Colonic mucosa (tissue), 4 donors: Measurements from ENCODE around the gene CEP89. TPM values are rescaled to one million over a fixed set of nuclear protein-coding genes. Genes with fewer than 3 reads are reported as not detected.

Experiments used
- DNase-seq: peaks from one replicate; pipeline ENCODE4 v3.0.0-alpha.2; 2020
- H3K27ac ChIP-seq: fragments of 200-600 bp; one replicate; pipeline ENCODE4 v1.8.0; 2021
- H3K27me3 ChIP-seq: fragments of 200-600 bp; one replicate; pipeline ENCODE4 v1.8.0; 2021
- H3K36me3 ChIP-seq: fragments of 200-600 bp; one replicate; pipeline ENCODE4 v1.8.0; 2021
- H3K4me1 ChIP-seq: fragments of 200-600 bp; one replicate; pipeline ENCODE4 v1.8.0; 2021; ENCODE audit warnings: mild to moderate bottlenecking
- H3K4me3 ChIP-seq: fragments of 200-600 bp; one replicate; pipeline ENCODE4 v1.8.0; 2021
- H3K9ac ChIP-seq, 2 donors: one replicate each; pipeline ENCODE4 v1.7.0; 2013; ENCODE audit warnings: control low read depth in 2 of 2, low read depth in 2 of 2, low read length in 2 of 2
- H3K9me3 ChIP-seq: fragments of 200-600 bp; one replicate; pipeline ENCODE4 v1.8.0; 2021
- intact Hi-C: fragments of 100-400 bp; cut with DNase I; formaldehyde crosslinking; loops from one replicate; pipeline ENCODE4 v1.14.1; 2022
- total RNA-seq, 2 donors: library from RNA; stranded (reverse); fragmentation: NEBNext Ultra II Directional in 1 of 2; extraction: Animal tissue kit (Norgen Biotek cat#: 25700) in 1 of 2; gene quantifications; one replicate each; pipeline ENCODE4 v1.2.1, GENCODE V29; 2021
- TF ChIP-seq, protein P1 (sequence below): fragments of 200-600 bp; IDR thresholded peaks from one replicate; pipeline ENCODE4 v1.8.0; 2022; ENCODE audit warnings: antibody characterized with exemption, mild to moderate bottlenecking
- donor health status: healthy.
- donor health status: DM: no; HTN: no; CAD: no.
- donor health status: DM: no; HTN: no; CAD: no.

Gene CEP89
- total RNA-seq, 2 donors from 2014 or later, result 15.3 to 16.6 TPM

DNA sequence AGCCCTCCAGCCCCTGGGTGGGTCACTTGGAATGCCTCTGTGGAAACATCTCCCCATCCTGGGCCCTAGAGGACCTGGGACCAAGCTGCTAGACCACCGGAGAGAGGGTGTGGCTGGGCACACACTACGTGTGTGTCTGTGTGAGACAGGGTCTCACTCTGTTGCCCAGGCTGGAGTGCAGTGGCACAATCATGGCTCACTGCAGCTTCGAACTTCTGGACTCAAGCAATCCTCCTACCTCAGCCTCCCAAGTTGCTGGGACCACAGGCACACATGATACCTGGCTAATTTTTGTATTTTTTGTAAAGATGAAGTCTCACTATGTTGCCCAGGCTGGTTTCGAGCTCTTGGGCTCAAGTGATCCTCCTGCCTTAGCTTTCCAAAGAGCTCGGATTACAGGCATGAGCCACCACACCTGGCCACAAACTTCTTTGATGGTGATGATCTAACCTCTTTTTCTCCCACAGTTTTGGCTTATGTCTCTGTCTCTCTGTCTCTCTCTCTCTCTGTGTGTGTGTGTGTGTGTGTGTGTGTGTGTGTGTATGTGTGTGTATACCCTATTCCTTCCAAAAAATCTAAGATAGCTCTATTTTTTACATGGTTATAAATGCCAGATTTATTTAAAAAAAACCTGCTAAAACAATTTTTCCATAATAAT, 70.1 kb downstream of the CEP89 start:
- no peaks in the 10 kb centered on the region for H3K4me1 ChIP-seq
- no peaks in the 10 kb centered on the region for H3K9me3 ChIP-seq
- intact Hi-C loops, result no loop called here
- TF ChIP-seq, protein P1, sequence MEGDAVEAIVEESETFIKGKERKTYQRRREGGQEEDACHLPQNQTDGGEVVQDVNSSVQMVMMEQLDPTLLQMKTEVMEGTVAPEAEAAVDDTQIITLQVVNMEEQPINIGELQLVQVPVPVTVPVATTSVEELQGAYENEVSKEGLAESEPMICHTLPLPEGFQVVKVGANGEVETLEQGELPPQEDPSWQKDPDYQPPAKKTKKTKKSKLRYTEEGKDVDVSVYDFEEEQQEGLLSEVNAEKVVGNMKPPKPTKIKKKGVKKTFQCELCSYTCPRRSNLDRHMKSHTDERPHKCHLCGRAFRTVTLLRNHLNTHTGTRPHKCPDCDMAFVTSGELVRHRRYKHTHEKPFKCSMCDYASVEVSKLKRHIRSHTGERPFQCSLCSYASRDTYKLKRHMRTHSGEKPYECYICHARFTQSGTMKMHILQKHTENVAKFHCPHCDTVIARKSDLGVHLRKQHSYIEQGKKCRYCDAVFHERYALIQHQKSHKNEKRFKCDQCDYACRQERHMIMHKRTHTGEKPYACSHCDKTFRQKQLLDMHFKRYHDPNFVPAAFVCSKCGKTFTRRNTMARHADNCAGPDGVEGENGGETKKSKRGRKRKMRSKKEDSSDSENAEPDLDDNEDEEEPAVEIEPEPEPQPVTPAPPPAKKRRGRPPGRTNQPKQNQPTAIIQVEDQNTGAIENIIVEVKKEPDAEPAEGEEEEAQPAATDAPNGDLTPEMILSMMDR, result no peak
- H3K27me3 ChIP-seq, result no peaks in the 10 kb centered on the region
- no peak for DNase-seq
- no peak overlapping the region for H3K27ac ChIP-seq
- no peaks in the 10 kb centered on the region for H3K36me3 ChIP-seq
- H3K9ac ChIP-seq, result no peak overlapping the region
- H3K4me3 ChIP-seq, result no peak overlapping the region

DNA sequence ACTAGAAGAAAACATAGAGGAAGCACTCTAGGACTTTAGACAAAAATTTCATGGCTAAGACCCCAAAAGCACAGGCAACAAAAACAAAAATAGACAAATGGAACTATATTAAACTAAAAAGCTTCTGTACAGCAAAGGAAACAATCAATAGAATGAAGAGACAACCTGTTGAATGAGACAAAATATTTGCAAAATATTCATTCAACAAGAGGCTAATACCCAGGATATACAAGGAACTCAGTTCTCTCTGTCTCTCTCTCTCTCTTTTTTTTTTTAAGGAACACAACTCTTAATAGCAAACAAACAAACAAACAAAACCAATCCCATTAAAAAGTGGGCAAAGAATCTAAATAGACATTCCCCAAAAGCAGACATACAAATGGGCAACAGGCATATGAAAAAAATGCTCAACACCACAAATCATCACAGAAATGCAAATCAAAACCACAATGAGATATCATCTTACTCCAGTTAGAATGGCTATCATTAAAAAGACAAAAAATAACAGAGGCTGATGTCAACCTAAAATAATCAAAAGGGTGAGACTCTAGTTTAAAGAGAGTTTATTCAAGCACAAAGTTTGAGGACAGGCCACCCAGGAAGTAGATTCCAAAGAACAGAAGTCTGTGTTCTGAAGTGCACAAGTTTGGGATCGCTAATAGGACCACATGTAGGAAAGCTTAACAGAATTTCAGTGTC, 75.1 kb downstream of the CEP89 start:
- H3K9ac ChIP-seq, result no peak overlapping the region
- intact Hi-C loops, result no loop called here
- H3K4me1 ChIP-seq, result no peaks in the 10 kb centered on the region
- no peak overlapping the region for H3K27ac ChIP-seq
- no peaks in the 10 kb centered on the region for H3K36me3 ChIP-seq
- TF ChIP-seq, protein P1, result no peak
- H3K9me3 ChIP-seq, result no peaks in the 10 kb centered on the region
- H3K27me3 ChIP-seq, result no peaks in the 10 kb centered on the region
- DNase-seq, result no peak
- no peak overlapping the region for H3K4me3 ChIP-seq

DNA sequence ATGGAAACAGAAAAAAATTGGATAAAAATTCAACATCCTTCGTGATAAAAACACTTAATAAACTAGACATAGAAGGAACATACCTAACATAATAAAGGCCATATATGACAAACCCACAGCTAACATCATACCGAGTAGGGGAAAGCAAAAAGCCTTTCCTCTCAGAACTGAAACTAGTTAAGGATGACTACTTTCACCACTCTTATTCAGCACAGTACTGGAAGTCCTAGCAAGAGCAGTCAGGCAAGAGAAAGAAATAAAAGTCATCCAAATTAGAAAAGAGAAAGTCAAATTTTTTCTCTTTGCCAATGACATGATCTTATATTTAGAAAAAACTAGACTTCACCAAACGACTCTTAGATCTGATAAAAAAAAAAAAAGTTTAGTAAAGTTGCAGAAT, 76.4 kb downstream of the CEP89 start:
- Histone ChIP-seq H3K4me3 (no peak overlapping the region), H3K36me3 (no peaks in the 10 kb centered on the region), H3K4me1 (no peaks in the 10 kb centered on the region), H3K27me3 (no peaks in the 10 kb centered on the region), H3K9me3 (no peaks in the 10 kb centered on the region), H3K27ac (no peak overlapping the region), H3K9ac (no peak overlapping the region)
- intact Hi-C loops, result no loop called here
- DNase-seq, result no peak
- TF ChIP-seq, protein P1, result no peak

DNA sequence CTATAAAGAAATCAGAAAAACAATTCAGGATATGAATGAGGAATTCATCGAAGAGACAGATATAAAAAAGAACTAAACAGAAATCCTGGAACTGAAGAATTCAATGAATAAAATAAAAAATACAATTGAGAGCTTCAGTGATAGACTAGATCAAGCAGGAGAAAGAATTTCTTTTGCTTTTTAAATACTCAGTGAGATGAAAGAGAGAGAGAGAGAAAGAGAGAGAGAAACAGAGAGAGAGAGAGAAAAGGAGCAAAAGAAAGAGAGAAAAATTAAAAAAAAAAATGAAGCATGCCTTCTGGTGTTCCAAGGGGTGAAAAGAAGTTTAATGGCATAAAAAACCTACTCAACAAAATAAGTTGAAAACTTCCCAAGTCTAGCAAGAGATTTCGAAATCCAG, 80.1 kb downstream of the CEP89 start:
- Histone ChIP-seq H3K27ac (no peak overlapping the region), H3K36me3 (no peaks in the 10 kb centered on the region), H3K9ac (no peak overlapping the region), H3K4me3 (no peak overlapping the region), H3K27me3 (no peaks in the 10 kb centered on the region), H3K4me1 (no peaks in the 10 kb centered on the region), H3K9me3 (no peaks in the 10 kb centered on the region)
- TF ChIP-seq, protein P1, result no peak
- intact Hi-C loops, result no loop called here
- DNase-seq, result no peak

DNA sequence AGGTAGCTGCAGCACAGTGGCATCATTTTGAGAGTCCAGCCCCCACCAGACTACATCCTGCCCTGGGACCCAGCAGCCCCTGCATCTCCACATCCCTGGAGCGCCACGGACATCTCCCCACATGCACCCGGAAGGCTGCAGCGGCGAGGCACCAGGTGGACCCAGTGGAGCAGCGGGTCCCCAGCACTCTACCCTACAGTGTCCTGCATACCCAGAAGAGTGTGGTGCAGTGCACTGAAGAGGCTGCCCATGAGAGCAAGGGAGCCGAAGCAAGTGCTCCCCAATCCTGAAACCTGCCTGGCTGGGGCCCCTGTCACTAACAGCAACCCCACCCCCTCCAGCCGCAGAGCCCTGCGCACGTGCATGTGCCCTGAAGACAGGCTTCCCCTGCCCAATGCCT, 80.9 kb downstream of the CEP89 start:
- no peaks in the 10 kb centered on the region for H3K27me3 ChIP-seq
- H3K4me1 ChIP-seq, result no peaks in the 10 kb centered on the region
- intact Hi-C loops, result no loop called here
- DNase-seq, result no peak
- no peak overlapping the region for H3K27ac ChIP-seq
- H3K4me3 ChIP-seq, result no peak overlapping the region
- TF ChIP-seq, protein P1, result no peak
- no peaks in the 10 kb centered on the region for H3K9me3 ChIP-seq
- H3K36me3 ChIP-seq, result no peaks in the 10 kb centered on the region
- H3K9ac ChIP-seq, result no peak overlapping the region
